ENCODE data around the gene FOXD2. TPM values are rescaled to one million over a fixed set of nuclear protein-coding genes. Genes with fewer than 3 reads are reported as not detected.

The FOXD2 gene
- total RNA-seq, 1 donor from 2014 or later = 0.35 TPM

- intact Hi-C loops (cut with DNase I) = no loop called here
- TF ChIP-seq, protein P1, sequence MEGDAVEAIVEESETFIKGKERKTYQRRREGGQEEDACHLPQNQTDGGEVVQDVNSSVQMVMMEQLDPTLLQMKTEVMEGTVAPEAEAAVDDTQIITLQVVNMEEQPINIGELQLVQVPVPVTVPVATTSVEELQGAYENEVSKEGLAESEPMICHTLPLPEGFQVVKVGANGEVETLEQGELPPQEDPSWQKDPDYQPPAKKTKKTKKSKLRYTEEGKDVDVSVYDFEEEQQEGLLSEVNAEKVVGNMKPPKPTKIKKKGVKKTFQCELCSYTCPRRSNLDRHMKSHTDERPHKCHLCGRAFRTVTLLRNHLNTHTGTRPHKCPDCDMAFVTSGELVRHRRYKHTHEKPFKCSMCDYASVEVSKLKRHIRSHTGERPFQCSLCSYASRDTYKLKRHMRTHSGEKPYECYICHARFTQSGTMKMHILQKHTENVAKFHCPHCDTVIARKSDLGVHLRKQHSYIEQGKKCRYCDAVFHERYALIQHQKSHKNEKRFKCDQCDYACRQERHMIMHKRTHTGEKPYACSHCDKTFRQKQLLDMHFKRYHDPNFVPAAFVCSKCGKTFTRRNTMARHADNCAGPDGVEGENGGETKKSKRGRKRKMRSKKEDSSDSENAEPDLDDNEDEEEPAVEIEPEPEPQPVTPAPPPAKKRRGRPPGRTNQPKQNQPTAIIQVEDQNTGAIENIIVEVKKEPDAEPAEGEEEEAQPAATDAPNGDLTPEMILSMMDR (IDR thresholded peaks at IDR 0.05) = no peak
- Histone ChIP-seq H3K36me3 (no peaks in the 10 kb centered on the region), H3K4me1 (no peaks in the 10 kb centered on the region), H3K9me3 (no peaks in the 10 kb centered on the region), H3K4me3 (no peak overlapping the region), H3K27me3 (peaks cover 7% of the 10 kb centered on the region), H3K27ac (no peak overlapping the region)
- no peak for DNase-seq
- no peak for ATAC-seq
Observed at GRCh38 chr1:47485817-47486216, 48.0 kb downstream of the FOXD2 start.

- intact Hi-C loops (cut with DNase I) = no loop called here
- Histone ChIP-seq H3K36me3 (no peaks in the 10 kb centered on the region), H3K27ac (no peak overlapping the region), H3K4me1 (no peaks in the 10 kb centered on the region), H3K27me3 (peaks cover 7% of the 10 kb centered on the region), H3K9me3 (no peaks in the 10 kb centered on the region), H3K4me3 (no peak overlapping the region)
- ATAC-seq (no peak), DNase-seq (no peak)
- TF ChIP-seq, protein P1 (IDR thresholded peaks at IDR 0.05) = no peak
Observed at GRCh38 chr1:47487332-47487731, 49.5 kb downstream of the FOXD2 start.

DNA sequence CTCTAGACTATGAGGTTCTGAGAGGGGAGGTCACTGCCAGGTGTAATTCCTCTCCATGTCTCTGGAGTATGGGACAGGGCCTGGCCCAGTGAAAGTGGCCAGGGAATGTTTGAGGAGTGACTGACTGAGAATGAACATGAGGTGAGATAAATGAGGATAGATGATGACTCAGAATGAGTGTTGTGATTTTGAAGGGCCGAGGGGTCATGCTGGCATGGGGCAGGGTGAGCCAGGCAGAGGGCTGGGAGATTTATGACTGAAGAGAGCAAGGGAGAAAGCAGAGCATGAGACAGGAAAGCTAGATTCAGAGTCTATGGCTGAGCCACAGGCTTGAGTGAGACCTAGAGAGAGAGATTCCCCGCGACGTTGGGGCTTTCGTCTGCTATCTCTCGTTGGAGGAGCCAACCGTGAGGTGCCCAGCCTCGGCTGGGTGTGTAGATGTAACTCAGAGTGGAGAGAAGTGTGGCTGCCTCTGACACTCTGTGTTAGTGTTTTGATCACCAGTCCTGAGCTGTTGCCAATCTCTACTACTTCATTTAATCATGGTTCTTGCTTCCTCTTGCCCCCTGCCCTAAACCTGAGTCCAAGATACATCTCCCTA, 50.1 kb downstream of the FOXD2 start:
- H3K27me3 ChIP-seq = peaks cover 7% of the 10 kb centered on the region
- no peak for ATAC-seq
- no peaks in the 10 kb centered on the region for H3K4me1 ChIP-seq
- no peak overlapping the region for H3K27ac ChIP-seq
- H3K9me3 ChIP-seq = no peaks in the 10 kb centered on the region
- TF ChIP-seq, protein P1 (IDR thresholded peaks at IDR 0.05) = no peak
- no peaks in the 10 kb centered on the region for H3K36me3 ChIP-seq
- no peak overlapping the region for H3K4me3 ChIP-seq
- intact Hi-C loops (cut with DNase I) = no loop called here
- DNase-seq = no peak

Other genes starting within 250 kb of the FOXD2 start
- 41.2 TPM for gene PDZK1IP1, start 248.0 kb upstream of the FOXD2 start, total RNA-seq
- gene TAL1, start 205.8 kb upstream of the FOXD2 start, total RNA-seq = 18.3 TPM
- 1.7 TPM for gene STIL, start 123.9 kb upstream of the FOXD2 start, total RNA-seq
- gene CMPK1, start 104.3 kb upstream of the FOXD2 start, total RNA-seq = 127 TPM
- not detected for gene FOXE3, start 21.8 kb upstream of the FOXD2 start, total RNA-seq

Data from upper lobe of right lung (tissue), 1 donor.